Stimulated activated CD4-positive, alpha-beta T cell treated with anti-CD3 and anti-CD28 coated beads, Interleukin-1b, Interleukin-23, amount 100 ng/mL, for 24 hours (primary cell): Measurements from ENCODE around the gene LRRC63.
"Not testable (repeated sequence)": the region's sequence is repeated elsewhere in the genome, so short reads cannot be mapped to it uniquely, and the experiment has no call there.

Source experiments
- DNase-seq, 4 experiments: peaks; one replicate each; pipeline ENCODE4 v3.0.0-alpha.2; 2020; ENCODE audit warnings: low read depth in 4 of 4, low spot score in 1 of 4

Gene LRRC63

GRCh38 chr13:46232281-46232680 is 20.6 kb downstream of the LRRC63 start:
- no peak for DNase-seq

DNA sequence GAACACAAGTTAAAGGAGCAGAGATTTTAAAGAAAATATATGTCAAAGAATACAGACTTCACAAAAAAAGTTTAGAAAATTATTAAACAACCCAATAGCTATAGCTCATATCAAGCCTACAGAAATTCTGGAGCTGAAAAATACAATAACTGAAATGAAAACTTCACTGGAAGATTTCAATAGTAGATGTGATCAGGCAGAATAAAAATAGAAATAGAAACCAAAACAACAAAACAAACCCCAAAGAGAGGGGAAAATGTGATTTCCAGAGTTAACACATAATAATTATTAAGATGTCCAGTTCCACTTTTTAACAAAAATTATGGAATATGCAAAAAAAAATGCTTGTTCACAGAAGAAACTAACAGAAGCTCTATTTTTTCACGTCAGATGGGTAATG is 23.6 kb downstream of the LRRC63 start:
- DNase-seq: no peak

- DNase-seq: no peak
Observed at GRCh38 chr13:46265292-46265691, 53.6 kb downstream of the LRRC63 start.

- DNase-seq: no peak
Observed at GRCh38 chr13:46267166-46267565, 55.4 kb downstream of the LRRC63 start.

- no peak for DNase-seq
Observed at GRCh38 chr13:46270416-46270815, 58.7 kb downstream of the LRRC63 start.

DNA sequence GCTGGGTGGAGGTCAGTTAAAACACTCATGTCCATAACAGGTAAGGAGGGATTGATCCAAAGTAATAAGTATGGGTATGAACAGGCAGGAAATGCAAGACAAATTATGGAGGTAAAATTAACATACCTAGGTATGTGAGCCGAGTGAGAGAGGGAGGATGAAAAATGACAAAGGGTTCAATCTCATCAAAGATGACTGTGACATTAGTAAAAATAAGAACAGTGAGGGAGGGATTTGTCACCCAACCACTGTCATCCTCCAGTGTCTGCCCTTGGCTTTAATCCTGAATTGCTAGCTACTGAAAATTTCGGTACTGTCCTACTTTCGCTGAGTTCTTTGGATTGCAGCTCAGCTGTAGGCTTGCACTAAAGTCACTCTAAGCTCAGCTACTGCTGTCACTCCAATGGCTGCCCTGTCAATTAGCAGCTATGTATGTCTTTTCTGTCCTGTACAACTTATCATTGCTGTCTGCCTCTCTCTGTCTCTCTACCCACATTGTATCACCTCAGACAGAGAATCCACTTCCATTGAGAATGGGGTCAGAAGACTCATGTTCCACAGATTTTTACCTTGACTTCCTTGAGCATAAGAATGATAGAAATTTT is 62.5 kb downstream of the LRRC63 start:
- DNase-seq: no peak

- DNase-seq: no peak
Observed at GRCh38 chr13:46278474-46278873, 66.7 kb downstream of the LRRC63 start.

GRCh38 chr13:46281779-46282178 is 70.1 kb downstream of the LRRC63 start:
- DNase-seq: no peak

GRCh38 chr13:46283912-46284824 is 72.4 kb downstream of the LRRC63 start:
- not testable (repeated sequence) for DNase-seq

DNA sequence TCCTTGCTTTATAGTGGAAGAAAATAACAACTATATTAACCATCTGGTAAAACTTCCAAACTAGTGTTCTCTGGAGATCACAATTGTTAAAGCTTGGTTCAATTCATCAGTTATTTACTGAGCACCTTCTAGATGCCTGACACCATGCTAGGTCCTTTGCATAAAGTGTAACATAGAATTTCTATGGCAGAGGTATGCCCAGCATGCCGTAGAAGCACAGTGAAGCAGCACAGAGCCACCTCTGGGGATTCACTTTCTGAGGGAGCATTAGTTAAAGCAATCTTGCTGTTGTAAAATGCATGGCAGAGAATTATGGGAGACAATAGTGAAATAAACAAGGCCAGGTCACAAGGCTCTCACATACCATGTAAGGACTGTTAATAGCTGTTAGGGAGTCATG is 75.2 kb downstream of the LRRC63 start:
- no peak for DNase-seq

- DNase-seq: no peak
Observed at GRCh38 chr13:46288570-46289259, 77.0 kb downstream of the LRRC63 start.

DNA sequence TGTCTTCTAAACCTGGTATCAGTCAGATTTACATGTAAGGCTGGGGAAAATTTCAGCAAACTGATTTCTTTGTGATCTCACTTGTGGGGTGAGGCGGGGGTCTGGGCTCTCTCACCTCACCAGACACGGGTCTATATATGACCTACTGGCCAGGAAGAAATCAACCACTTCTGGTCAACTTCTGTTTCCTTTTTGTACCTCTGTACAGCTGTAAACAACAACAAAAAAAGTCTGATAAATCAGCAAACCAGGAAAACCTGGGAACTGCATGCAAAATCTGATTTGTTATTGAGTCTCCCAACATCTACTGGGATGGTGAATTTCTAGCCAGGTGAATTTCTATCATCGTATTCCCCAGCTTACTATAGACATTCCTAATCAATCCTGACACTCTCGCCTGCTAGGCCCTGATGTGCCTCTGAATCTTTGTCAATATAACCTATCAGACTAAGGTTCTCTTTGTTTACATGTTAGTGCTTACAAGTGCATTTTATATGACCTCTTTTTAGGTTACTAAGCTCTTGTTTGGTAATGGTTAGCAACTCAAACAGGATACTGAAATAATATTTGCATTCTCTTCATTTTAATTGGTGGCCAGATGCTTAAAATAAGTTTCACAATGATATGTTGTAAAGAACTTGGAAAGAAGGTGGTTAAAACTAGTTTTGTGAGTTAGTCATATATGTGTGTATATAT is 77.7 kb downstream of the LRRC63 start:
- DNase-seq: no peak

GRCh38 chr13:46290434-46290833 is 78.7 kb downstream of the LRRC63 start:
- DNase-seq: no peak

DNA sequence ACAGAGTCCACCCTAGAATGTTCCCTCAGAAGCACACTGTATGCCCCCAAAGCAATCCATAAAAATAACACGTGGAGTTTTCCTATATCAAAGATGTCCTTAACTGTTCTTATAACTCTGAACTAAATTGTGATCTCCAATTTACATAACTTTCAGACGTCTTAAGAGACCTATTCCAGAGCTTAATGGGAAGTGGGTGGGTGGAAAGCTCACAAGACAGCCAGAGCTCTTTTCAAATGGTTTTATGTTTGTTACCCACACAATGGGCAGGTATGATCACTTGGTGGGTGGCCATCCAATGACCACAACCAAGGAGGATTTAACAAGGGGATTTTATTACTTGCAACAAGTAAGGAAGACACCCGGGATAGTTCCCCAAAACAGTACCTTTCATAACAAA is 81.7 kb downstream of the LRRC63 start:
- no peak for DNase-seq

DNA sequence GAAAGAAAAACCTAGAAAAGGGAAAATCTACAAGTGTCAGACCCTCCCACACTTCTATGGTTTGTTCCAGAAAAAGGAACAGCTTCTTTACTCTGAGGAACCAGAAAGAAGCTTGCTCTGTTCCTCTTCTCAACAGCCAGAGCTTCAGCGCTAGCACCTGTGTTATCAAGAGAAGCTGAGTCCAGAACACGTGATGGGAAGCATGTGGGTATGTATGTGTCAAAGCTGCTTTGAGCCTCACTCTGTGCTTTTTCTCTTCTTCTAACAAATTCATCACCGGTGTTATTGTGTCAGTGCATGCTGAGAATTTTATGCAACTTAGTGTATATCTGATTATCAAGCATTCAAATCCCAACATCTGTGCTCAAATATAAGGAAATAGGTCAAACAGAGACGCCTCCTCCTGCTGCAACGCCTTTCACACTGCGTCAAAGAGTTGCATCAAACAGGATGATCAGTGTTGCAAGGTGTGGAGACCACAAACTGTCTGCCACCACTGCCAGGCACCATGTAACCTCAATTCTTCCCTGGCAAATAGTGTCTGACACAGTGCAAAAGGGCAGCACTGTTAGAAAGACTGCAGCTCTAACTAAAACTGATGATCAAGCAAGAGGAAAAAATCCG is 83.9 kb downstream of the LRRC63 start:
- peak in 1 of 4 experiments; percentile 21 for DNase-seq

GRCh38 chr13:46296115-46296822 is 84.5 kb downstream of the LRRC63 start:
- no peak for DNase-seq

GRCh38 chr13:46296921-46297320 is 85.2 kb downstream of the LRRC63 start:
- DNase-seq: no peak

DNA sequence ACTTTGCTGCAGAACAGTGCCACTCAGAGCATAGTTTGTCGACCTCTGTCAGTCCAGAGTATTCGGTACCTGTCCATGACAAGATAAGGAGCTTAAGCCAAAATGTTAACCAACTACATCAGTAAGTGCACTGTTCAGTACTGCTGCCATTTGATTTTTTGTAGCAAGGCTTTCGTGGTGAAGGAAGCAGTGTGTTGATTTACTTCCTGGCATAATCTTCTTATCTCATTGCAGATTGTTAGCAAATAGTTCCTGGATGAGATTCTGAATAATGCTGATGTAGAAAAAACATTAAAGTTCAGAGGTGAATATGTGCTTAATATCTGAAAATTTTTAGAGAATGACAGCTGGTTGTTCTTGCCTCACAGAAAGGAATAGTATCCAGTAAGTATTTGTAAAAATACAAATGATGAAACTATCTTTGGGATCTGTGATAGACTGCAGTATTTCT is 85.7 kb downstream of the LRRC63 start:
- no peak for DNase-seq

- DNase-seq: no peak
Observed at GRCh38 chr13:46303742-46304385, 92.1 kb downstream of the LRRC63 start.

GRCh38 chr13:46304546-46304945 is 92.8 kb downstream of the LRRC63 start:
- DNase-seq: no peak
